Suprapubic skin (tissue), 4 donors: Measurements from ENCODE around the gene HOXA13.

Experiments used
- POLR2A ChIP-seq, 2 donors: fragments of 450-650 bp; IDR thresholded peaks; one replicate each; pipeline ENCODE4 v1.6.1; 2017; ENCODE audit warnings: antibody characterized with exemption in 2 of 2, mild to moderate bottlenecking in 2 of 2, moderate library complexity in 2 of 2
- POLR2AphosphoS5 ChIP-seq, 3 donors: sonication (generic); formaldehyde crosslinking; IDR thresholded peaks; one replicate each; pipeline ENCODE4 v1.6.1; 2017; ENCODE audit warnings: antibody characterized with exemption in 3 of 3
- TF ChIP-seq, protein P1 (sequence below), 2 donors: fragments of 200-600 bp in 1 of 2; fragments of 450-650 bp in 1 of 2; sonication (generic) in 1 of 2; IDR thresholded peaks; one replicate each; pipeline ENCODE4 v1.5.1; 2016 to 2019; ENCODE audit warnings: antibody characterized with exemption in 2 of 2, mild to moderate bottlenecking in 1 of 2, moderate library complexity in 1 of 2

DNA sequence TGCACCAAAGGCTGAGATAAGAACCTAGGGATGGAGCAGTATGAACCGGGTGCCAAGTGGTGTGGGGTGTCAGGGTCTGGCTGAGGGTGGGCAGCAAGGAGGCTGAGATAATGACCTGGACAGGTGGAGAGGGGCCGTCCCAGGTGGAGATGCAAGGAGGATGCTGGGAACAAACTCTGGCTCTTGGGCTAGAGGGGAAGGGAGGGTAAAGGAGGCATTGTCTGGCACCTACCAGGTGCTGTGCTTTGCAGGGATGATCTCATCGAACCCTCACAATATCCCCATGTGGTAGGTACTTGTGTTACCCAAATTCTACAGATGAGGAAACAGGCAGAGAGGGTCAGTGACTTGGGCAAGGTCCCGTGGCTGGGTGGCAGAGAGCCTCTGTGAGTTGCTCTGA, 19.9 kb upstream of the HOXA13 start:
- TF ChIP-seq, protein P1, sequence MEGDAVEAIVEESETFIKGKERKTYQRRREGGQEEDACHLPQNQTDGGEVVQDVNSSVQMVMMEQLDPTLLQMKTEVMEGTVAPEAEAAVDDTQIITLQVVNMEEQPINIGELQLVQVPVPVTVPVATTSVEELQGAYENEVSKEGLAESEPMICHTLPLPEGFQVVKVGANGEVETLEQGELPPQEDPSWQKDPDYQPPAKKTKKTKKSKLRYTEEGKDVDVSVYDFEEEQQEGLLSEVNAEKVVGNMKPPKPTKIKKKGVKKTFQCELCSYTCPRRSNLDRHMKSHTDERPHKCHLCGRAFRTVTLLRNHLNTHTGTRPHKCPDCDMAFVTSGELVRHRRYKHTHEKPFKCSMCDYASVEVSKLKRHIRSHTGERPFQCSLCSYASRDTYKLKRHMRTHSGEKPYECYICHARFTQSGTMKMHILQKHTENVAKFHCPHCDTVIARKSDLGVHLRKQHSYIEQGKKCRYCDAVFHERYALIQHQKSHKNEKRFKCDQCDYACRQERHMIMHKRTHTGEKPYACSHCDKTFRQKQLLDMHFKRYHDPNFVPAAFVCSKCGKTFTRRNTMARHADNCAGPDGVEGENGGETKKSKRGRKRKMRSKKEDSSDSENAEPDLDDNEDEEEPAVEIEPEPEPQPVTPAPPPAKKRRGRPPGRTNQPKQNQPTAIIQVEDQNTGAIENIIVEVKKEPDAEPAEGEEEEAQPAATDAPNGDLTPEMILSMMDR (IDR thresholded peaks at IDR 0.05): no peak
- TF ChIP-seq POLR2AphosphoS5 (IDR thresholded peaks at IDR 0.05) (no peak), POLR2A (IDR thresholded peaks at IDR 0.05) (no peak)
